ENCODE results near the gene RFK.
"Not testable (repeated sequence)": the region's sequence is repeated elsewhere in the genome, so short reads cannot be mapped to it uniquely, and the experiment has no call there.

Gene RFK

GRCh38 chr9:76369583-76369982, 24.6 kb downstream of the RFK start:
- peak; percentile 42 for DNase-seq

DNA sequence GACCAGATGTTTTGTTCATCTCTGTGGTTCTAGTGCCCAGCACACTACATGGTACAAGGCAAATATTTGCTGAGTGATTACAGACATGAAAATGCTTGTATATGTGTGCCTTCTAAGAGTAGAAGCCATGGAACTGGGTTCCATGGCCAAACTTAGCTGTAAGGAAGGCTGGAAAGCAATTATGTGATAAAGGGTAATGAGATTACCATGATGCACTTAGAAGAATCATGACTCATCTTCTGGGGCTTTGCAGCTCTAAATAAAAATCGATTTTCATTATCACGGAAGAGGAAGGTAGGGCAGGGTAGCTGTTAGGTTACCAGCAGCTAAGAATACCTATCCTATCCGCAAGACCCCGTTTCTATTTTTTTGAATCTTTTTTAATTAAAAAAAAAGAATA, 28.0 kb downstream of the RFK start:
- DNase-seq = no peak

- peak; percentile 43 for DNase-seq
Observed at GRCh38 chr9:76365028-76365427, 29.2 kb downstream of the RFK start.

- DNase-seq = no peak
Observed at GRCh38 chr9:76363032-76363395, 31.2 kb downstream of the RFK start.

GRCh38 chr9:76362332-76363031, 31.7 kb downstream of the RFK start:
- DNase-seq = not testable (repeated sequence)

- DNase-seq = no peak
Observed at GRCh38 chr9:76359766-76360165, 34.5 kb downstream of the RFK start.

DNA sequence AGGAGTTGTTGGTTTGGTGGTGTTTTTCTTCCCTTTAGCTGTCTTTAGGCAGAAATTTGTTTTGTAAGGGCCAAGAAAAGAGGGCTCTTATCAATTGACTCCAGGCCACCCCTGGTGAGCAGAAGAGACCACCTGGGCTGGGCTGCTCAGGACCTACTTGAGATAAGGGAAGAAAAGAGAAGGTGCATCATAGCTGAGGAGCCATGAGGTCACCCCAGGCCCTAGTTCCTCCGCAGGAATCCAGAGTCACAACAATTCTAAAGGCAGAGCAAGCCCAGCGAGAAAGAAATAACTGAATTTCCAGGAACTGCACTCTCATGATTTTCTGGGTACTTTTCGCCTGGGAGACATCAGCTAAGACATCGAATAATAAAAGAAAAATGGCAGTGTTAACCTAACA, 34.9 kb downstream of the RFK start:
- DNase-seq = no peak

- DNase-seq = no peak
Observed at GRCh38 chr9:76358628-76359280, 35.5 kb downstream of the RFK start.

GRCh38 chr9:76357555-76357954, 36.7 kb downstream of the RFK start:
- DNase-seq = no peak

GRCh38 chr9:76355886-76356285, 38.3 kb downstream of the RFK start:
- DNase-seq = no peak

DNA sequence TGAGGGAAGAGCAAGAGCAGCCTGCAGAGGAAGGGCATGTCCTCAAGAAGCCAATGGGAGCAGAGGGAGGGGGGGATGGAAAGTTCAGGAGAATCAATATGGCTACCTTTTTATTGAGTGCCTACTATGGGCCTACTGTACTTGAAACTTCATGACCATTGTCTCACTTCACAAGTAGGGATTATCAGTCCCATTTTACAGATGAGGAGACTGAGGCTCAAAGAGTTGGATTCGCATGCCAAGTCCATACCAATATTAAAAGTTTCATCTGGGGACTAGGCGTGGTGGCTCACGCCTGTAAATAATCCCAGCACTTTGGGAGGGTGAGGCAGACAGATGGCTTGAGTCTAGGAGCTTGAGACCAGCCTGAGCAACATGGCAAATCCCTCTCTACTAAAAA, 40.0 kb downstream of the RFK start:
- no peak for DNase-seq

- peak; percentile 15 for DNase-seq
Observed at GRCh38 chr9:76353280-76353679, 40.9 kb downstream of the RFK start.

DNA sequence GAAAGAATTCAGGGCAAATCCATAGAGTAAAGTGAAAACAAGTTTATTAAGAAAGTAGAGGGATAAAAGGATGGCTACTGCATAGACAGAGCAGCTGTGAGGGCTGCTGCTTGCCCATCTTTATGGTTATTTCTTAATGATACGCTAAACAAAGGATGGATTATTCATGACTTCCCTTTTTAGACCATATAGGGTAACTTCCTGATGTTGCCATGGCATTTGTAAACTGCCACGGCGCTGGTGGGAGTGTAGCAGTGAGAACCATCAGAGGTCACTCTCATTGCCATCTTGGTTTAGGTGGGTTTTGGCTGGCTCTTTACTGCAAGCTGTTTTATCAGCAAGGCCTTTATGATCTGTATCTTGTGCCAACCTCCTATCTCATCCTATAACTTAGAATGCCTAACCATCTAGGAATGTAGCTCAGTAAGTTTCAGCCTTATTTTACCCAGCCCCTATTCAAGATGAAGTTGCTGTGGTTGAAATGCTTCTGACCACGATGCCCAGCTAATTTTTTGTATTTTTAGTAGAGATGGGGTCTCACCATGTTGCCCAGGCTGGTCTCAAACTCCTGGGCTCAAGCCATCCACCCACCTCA, 42.1 kb downstream of the RFK start:
- no peak for DNase-seq

DNA sequence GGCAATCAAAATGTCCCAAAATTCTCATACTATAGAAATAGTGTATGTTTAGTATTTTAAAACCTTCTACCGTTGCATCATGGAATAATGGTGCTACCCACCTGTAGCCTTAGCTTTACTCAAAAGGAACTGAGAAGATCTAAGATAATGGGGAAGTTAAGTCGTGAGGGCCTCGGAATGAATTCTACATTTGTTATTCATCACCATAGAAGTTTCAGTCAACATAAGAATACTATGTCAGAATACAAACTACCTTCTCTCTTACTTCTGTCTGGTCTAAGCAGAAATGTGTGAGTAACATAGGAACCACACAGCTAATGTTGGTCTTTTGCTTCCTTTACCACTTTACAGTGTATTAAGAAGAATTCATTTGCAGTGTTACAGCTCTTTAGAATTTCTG, 43.2 kb downstream of the RFK start:
- DNase-seq = no peak

DNA sequence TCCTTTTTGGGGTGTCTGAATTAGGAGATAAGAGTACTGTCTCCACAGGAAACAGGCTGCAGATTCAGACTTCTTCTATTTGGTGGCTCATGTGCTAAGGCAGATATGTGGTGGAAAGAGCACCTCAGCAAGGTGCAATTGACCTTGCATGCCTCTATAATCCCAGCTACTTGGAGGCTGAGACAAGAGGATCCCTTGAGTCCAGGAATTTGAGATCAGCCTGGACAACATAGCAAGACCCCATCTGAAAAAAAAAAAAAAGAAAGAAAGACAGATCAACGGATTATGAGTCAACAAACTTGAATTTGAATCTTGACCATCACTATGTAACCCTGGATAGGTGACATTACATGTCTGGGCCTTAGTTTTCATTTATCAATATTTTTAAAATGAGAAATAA, 44.4 kb downstream of the RFK start:
- no peak for DNase-seq

DNA sequence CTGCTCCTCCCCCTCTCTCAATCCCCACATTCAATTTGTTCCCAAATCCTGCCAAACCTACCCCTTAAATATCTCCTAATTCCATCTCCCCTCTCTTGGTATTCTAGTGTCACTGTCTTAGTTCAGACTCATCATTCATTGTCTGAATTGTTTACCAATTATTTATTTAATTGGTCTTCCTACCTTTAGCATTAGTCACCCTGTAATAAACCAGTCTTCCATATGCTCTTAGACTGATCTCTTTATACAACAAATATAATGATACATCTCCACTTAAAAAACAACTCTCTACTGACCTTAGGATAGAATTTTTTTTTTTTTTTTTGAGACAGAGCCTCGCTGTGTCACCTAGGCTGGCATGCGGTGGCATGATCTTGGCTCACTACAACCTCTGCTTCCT, 51.4 kb downstream of the RFK start:
- no peak for DNase-seq

DNA sequence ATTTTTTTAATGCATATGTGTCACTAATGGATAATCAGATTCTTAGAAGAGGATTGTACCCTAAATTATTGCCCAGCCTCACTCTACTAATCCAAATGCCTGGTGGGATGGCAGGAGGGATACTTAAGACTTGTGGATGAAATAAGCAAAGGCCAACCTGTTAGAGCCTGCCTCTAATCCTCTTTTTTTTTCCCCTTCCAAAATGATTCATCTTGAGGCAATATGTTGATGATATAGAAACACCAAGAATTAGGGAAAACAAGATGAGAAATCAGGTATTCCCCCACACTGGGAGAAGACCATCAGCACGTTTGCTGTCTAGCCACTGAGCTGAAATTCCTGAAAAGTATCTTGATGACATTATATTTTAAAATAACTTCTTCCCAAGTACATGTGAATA, 52.0 kb downstream of the RFK start:
- no peak for DNase-seq

- DNase-seq = no peak
Observed at GRCh38 chr9:76341616-76342015, 52.6 kb downstream of the RFK start.

GRCh38 chr9:76338418-76338817, 55.8 kb downstream of the RFK start:
- DNase-seq = no peak

DNA sequence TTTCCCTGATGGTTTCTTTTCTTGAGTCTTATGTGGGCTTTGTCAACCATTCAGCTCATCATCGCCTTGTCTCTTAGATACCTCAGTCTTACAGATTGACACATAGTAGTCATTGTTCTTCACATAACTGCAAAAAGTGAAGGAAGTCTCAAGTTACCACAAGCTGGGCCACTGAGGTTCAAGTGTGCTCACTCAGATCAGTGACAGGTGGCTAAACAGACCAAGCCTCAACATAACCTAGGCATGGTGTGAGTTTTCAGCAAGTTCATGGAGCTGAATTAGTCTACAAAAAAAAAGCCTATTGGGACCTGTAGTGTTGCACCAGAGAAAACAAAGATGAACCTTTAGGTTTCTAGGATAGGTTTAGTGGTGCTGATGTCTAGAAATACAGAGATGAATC, 58.2 kb downstream of the RFK start:
- DNase-seq = no peak

Measured in fibroblast of upper back skin (primary cell).